HCT116 (cell line): Measurements from ENCODE around the gene KRTAP22-1.

Source experiments
- ELF1 ChIP-seq: IDR thresholded peaks from 2 replicates; pipeline ENCODE4 v1.6.1; 2012; ENCODE audit warnings: low read depth, borderline replicate concordance
- MAX ChIP-seq: IDR thresholded peaks from 2 replicates; pipeline ENCODE4 v1.6.1; 2012

- TF ChIP-seq ELF1: no peak
- TF ChIP-seq MAX: no peak
Measured at GRCh38 chr21:30616125-30616524, 15.2 kb downstream of the KRTAP22-1 start, which contains the start of gene KRTAP20-1.
